Measurements from ENCODE around the gene FILIP1.

FILIP1 gene

DNA sequence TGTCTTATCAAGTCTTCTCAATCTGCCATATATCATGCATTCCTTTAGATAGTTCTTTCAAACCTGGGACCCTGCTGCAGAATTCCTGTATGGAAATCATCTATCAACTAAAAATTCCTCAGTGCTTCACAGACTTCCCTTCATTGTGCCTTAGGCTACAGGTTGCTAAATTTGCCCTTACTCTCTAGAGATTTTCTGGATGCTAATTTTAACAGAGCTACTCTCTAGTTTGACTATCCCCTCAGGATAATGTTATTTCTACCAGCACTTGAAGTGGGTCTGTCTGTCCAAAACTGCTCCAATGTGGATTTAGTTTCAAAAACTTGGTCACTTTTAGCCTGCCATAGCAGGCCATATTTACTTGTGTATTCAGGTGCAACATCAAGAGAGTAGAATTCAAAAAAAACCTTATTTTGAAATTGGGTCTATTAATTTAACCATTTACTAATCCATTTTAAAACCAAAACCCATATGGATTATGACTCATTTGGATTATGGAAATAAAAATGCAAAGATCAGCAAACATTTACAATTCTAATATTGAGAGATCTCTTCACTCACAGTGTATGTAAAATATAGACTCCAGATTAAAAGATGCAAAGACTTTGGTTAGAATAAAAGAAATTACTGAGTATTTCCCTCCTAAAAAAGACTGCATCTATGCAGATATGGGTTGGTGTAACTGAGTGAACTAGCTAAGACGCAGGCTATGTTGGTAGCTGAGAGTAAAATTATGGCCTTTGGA lies 236.1 kb downstream of the FILIP1 start:
- DNase-seq = no peak

DNA sequence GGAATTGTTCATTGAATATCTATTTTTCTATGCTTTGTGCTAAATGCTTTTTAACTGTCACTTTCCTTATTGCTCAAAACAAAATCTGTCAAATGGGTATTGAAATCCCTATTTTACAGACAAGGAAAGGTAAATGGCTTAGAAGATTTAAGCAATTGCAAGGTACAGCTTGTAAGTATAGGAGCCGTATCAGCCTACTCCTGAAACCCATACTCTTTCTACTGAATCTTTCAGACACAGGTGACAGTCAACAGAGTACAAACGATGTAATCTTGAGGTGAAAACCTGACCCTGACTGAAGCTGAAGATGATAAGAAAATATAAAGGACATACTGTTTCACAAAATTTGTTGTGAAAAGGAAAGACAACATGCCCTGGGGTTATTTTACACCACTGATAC lies 243.0 kb downstream of the FILIP1 start:
- no peak for DNase-seq

DNA sequence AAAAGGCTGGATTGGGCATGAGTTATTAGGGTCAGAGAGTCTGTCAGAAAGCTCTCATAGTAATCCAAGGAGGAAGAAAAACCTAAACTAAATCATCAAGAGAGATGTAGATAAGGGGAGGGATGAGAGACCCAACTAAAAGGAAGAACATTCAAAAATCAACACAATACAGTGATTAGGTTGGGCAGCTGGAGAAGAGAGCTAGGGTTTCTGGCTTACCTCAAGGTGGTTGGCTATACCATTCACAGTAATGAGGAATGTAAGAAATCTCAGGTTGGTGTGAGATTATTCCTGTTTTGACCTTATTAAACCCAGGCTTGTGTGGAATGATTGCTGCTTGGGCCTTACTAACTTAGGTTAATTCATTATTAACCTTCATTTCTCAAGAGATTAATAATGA lies 243.8 kb downstream of the FILIP1 start:
- DNase-seq = no peak

DNA sequence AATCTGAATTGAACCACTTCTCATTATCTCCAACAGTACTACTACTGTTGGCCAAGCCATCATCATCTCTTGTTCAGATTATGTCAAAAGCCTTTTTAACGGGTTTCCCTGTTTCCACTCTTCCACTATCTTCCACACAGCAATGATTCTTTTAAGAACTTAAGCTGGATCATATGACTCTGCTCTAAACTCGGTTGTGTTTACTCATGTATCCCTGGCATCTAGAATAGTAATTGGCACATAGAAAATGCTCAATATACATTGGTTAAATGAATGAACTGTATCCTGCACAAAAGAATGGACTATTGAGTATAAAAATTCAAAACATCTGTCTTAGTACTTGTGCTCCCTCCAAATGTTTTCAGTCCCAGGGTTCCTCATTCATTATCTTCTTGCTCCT lies 247.2 kb downstream of the FILIP1 start:
- no peak for DNase-seq

DNA sequence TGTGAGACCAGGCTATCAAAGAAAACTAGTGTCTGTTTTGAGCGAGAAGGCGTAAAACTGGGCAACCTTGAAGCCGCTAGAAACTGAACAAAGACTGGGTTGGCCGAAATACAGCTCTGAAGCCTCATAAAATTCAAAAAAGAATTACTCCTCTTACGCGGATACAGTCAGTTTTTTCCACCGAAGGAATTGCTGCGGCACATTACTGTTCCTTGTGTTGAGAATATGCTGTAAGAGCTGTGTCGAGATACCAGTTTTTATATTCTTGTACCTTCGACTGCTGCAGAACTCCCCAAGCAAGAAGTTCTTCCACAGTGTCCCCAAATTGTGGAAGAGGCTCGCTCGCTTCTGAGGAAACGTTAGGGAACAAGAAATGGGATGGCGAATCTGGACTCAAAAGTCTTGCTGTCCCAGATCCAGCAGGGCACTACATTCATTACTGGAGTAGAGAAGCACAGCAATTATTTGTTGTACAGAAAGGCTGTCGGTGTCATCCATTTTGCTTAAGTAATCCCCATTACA lies 249.5 kb downstream of the FILIP1 start:
- no peak for DNase-seq

DNA sequence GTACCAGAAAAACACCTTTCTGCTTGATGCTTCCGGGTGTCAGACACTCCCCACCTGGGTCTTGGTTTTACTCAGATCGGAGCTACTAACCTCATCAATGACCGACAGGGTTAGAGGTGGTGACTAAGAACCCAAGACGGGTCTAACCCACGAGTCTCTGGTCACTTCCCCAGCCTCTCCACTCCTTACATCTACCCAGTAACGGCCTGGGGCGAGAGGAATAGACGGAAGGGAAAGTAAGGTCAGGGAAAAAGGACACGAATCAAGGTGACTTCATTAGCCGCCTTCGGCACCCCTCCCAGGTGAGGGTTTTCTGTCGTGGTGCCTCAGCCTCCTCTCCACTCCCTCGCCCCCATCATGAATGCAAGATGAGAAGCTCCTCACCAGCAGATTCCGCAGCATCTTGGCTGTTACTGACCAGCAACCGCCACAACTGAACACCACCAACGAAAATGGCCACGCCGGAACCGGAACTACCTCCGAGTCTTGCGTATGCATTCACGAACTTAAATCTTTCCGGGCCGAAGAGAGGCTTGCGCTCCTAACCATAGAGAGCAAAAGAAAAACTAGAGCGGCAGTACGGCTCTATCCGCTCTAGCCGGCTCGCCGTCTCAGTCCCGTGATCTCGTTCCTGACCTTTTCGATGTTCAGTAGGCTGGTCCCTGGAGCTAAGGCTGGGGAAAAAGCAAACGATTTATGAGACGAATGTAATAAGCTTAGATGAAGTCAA lies 250.1 kb downstream of the FILIP1 start, which contains the start of gene COX7A2:
Gene COX7A2, minus strand, starts transcription at position 469 of the 730 bp plus-strand sequence. Its CDS starts 67 bp downstream, at position 402.
- DNase-seq = peak; percentile 72 to 86
